Measurements from ENCODE around the gene CSTPP1.

- no peak for TF ChIP-seq EP300 (conservative IDR thresholded peaks at IDR 0.05; ENCODE audit: poor library complexity, severe bottlenecking)
- TF ChIP-seq, protein P1, sequence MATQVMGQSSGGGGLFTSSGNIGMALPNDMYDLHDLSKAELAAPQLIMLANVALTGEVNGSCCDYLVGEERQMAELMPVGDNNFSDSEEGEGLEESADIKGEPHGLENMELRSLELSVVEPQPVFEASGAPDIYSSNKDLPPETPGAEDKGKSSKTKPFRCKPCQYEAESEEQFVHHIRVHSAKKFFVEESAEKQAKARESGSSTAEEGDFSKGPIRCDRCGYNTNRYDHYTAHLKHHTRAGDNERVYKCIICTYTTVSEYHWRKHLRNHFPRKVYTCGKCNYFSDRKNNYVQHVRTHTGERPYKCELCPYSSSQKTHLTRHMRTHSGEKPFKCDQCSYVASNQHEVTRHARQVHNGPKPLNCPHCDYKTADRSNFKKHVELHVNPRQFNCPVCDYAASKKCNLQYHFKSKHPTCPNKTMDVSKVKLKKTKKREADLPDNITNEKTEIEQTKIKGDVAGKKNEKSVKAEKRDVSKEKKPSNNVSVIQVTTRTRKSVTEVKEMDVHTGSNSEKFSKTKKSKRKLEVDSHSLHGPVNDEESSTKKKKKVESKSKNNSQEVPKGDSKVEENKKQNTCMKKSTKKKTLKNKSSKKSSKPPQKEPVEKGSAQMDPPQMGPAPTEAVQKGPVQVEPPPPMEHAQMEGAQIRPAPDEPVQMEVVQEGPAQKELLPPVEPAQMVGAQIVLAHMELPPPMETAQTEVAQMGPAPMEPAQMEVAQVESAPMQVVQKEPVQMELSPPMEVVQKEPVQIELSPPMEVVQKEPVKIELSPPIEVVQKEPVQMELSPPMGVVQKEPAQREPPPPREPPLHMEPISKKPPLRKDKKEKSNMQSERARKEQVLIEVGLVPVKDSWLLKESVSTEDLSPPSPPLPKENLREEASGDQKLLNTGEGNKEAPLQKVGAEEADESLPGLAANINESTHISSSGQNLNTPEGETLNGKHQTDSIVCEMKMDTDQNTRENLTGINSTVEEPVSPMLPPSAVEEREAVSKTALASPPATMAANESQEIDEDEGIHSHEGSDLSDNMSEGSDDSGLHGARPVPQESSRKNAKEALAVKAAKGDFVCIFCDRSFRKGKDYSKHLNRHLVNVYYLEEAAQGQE (IDR thresholded peaks at IDR 0.05; ENCODE audit: borderline replicate concordance), result no peak
- TF ChIP-seq, protein P2, sequence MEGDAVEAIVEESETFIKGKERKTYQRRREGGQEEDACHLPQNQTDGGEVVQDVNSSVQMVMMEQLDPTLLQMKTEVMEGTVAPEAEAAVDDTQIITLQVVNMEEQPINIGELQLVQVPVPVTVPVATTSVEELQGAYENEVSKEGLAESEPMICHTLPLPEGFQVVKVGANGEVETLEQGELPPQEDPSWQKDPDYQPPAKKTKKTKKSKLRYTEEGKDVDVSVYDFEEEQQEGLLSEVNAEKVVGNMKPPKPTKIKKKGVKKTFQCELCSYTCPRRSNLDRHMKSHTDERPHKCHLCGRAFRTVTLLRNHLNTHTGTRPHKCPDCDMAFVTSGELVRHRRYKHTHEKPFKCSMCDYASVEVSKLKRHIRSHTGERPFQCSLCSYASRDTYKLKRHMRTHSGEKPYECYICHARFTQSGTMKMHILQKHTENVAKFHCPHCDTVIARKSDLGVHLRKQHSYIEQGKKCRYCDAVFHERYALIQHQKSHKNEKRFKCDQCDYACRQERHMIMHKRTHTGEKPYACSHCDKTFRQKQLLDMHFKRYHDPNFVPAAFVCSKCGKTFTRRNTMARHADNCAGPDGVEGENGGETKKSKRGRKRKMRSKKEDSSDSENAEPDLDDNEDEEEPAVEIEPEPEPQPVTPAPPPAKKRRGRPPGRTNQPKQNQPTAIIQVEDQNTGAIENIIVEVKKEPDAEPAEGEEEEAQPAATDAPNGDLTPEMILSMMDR (IDR thresholded peaks at IDR 0.05; ENCODE audit: poor library complexity, severe bottlenecking), result no peak
- no peak for TF ChIP-seq POLR2AphosphoS5 (IDR thresholded peaks at IDR 0.05)
- no peak for TF ChIP-seq MXI1 (conservative IDR thresholded peaks at IDR 0.05; ENCODE audit: poor library complexity, severe bottlenecking)
- TF ChIP-seq EZH2 (IDR thresholded peaks at IDR 0.05; ENCODE audit: borderline replicate concordance, insufficient read depth, low read length, poor library complexity, severe bottlenecking), result no peak
- TF ChIP-seq TAF1 (IDR thresholded peaks at IDR 0.05; ENCODE audit: low read depth), result no peak
- TF ChIP-seq RAD21 (conservative IDR thresholded peaks at IDR 0.05), result no peak
These were observed 248.2 kb downstream of the CSTPP1 start for GRCh38 chr11:47184711-47185304.
